GM12891 (cell line): ENCODE results near the gene C11orf91.
"Not testable (repeated sequence)": the region's sequence is repeated elsewhere in the genome, so short reads cannot be mapped to it uniquely, and the experiment has no call there.

Experiments
- DNase-seq: peaks from one replicate; pipeline ENCODE4 v3.0.0; 2011; ENCODE audit warnings: low spot score; ENCODE audit not compliant: insufficient read length
- FAIRE-seq: peaks from 2 replicates; lab custom pipeline; 2011; peaks lifted over from hg19 to GRCh38; lab: Jason Lieb, UNC
- PAX5 ChIP-seq: IDR thresholded peaks from 2 replicates; pipeline ENCODE4 v1.6.1; 2011; ENCODE audit warnings: low read length, moderate library complexity, mild to moderate bottlenecking; ENCODE audit not compliant: insufficient read depth, severe bottlenecking
- POLR2A ChIP-seq: IDR thresholded peaks from 2 replicates; pipeline ENCODE4 v1.6.1; 2011; ENCODE audit warnings: low read depth, low read length, control low read depth
- POLR2AphosphoS5 ChIP-seq: IDR thresholded peaks from 2 replicates; pipeline ENCODE4 v1.6.1; 2011; ENCODE audit warnings: low read depth, low read length, control low read depth
- POU2F2 ChIP-seq: IDR thresholded peaks from 2 replicates; pipeline ENCODE4 v1.6.1; 2011; ENCODE audit warnings: low read depth, mild to moderate bottlenecking, control low read depth, low read length, moderate library complexity
- SPI1 ChIP-seq: IDR thresholded peaks from 2 replicates; pipeline ENCODE4 v1.6.1; 2011; ENCODE audit warnings: low read depth, low read length, control low read depth
- TAF1 ChIP-seq: IDR thresholded peaks from 2 replicates; pipeline ENCODE4 v1.6.1; 2011; ENCODE audit warnings: low read depth, low read length, control low read depth

C11orf91 gene

DNA sequence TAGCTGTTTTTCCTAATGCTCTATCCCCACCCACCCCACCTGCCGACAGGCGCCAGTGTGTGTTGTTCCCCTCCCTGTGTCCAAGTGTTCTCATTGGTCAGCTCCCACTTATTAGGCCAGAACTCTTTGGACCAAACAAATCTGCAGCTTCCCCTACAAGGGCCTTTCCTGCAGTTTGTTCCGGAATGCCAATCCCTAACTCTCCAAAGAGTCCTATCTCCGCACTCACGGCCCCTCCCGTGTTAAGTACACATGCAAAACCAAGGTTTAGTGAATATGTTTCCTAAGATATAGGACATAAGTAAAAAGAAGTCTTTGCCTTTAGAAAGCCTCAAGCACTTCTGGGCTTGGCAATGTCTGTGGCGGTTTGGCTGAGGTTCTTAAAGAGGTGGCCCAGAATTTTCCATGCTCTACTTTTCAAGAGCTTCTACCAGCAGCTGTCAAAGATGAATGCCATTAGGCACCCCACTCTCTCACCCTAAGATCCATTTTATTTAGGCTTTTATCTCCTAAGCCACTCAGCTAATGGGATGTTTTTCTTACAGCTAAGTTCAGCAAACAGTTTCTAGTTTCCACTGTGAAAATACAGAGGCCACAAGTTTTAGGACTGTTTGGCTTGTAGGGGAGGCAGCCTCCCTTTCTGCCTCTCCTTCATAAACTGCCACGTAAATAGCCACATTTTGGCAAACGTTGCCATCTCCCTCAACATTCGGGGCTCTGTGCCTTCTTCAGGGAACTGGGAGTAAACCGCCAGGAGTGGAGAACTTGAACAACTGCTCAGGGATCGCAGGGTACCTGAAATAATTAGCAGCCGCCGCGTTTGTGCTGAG is 34.0 kb upstream of the C11orf91 start:
- FAIRE-seq (no peak), DNase-seq (no peak)
- TF ChIP-seq POU2F2, result no peak
- TF ChIP-seq TAF1, result no peak
- TF ChIP-seq POLR2A, result no peak
- no peak for TF ChIP-seq SPI1
- TF ChIP-seq POLR2AphosphoS5, result no peak

DNA sequence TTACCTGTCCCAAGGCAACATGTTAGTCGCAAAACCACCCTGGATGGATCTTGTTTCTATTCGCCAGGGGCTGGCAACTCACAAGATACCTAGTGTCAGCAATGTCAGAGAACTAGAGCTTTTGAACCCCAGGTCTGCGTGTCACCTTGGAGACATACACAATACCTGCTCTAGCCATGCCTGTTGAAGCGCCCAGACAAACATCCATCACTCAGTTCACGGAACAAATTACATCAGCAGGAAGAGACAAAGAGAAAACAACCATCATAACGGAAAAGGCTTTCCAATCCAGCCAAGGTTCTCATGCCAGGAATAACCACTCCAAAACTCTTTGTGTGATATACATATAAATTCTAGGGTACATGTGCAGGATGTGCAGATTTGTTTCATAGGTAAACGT is 33.4 kb upstream of the C11orf91 start:
- FAIRE-seq (no peak), DNase-seq (no peak)
- TF ChIP-seq POU2F2 (no peak), PAX5 (no peak), POLR2AphosphoS5 (no peak), POLR2A (no peak), SPI1 (no peak), TAF1 (no peak)

DNA sequence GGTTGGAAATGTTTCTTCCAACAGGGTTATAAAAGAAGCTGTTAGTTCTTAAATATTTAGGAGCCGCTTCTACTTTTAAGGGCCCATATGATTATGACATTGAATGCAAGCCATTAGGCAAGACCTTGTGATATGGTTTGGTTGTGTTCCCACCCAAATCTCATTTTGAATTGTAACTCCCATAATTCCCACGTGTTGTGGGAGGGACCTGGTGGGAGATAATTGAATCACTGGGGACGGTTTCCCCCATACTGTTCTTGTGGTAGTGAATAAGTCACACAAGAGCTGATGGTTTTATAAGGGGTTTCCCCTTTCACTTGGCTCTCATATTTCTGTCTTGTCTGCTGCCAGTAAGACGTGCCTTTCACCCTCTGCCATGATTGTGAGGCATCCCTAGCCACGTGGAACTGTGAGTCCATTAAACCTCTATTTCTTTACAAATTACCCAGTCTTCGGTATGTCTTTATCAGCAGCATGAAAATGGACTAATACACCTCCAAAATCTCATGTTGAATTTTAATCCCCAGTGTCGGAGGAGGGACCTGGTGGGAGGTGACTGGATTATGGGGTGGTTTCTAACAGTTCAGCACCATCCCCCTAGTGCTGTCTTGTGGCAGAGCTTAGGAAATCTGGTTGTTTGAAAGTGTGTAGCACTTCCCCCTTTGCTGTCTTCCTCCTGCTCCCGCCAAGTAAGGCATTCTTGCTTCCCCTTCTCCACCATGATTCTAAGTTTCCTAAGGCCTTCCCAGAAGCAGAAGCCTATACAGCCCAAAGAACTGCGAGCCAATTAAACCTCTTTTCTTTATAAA is 31.3 kb upstream of the C11orf91 start:
- FAIRE-seq, result peak; percentile 26
- no peak for DNase-seq
- no peak for TF ChIP-seq POLR2A
- TF ChIP-seq TAF1, result no peak
- TF ChIP-seq PAX5, result no peak
- peak; percentile 80 for TF ChIP-seq SPI1
- no peak for TF ChIP-seq POU2F2
- no peak for TF ChIP-seq POLR2AphosphoS5

DNA sequence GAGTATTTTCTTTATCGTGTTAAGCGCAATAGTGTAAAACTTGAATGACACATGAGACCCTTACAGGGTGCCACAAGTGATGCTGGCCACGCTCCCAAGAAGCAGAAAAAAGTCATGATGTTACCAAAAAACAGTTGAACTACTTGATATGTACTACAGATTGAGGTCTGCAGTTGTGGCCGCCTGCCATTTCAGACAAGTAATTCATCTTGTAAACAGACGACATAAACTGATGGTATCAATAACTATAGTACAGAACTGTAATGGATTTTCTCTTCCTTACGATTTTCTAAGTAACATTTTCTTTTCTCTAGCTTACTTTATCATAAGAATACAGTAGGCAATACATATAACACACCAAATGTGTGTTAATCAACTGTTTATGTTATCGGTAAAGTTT is 30.1 kb upstream of the C11orf91 start:
- DNase-seq (no peak), FAIRE-seq (no peak)
- TF ChIP-seq POLR2AphosphoS5 (no peak), POU2F2 (no peak), PAX5 (no peak), TAF1 (no peak), POLR2A (no peak), SPI1 (no peak)

DNA sequence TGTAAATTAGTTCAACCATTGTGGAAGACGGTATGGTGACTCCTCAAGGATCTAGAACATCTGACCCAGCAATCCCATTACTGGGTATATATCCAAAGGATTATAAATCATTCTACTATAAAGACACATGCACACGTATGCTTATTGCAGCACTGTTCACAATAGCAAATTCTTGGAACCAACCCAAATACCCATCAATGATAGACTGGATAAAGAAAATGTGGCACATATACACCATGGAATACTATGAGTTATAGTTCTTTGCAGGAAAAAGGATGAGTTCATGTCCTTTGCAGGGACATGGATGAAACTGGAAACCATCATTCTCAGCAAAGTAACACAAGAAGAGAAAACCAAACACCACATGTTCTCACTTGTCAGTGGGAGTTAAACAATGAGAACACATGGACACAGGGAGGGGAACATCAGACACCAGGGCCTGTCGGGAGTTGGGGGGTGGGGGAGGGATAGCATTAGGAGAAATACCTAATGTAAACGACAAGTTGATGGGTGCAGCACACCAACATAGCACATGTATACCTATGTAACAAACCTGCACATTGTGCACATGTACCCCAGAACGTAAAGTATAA is 28.5 kb upstream of the C11orf91 start:
- not testable (repeated sequence) for DNase-seq, FAIRE-seq

DNA sequence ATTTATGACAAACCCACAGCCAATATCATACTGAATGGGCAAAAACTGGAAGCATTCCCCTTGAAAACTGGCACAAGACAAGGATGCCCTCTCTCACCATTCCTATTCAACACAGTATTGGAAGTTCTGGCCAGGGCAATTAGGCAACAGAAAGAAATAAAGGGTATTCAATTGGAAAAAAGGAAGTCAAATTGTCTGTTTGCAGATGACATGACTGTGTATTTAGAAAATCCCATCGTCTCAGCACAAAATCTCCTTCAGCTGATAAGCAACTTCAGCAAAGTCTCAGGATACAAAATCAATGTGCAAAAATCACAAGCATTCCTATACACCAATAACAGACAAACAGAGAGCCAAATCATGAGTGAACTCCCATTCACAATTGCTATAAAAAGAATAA is 26.9 kb upstream of the C11orf91 start:
- not testable (repeated sequence) for DNase-seq, FAIRE-seq

DNA sequence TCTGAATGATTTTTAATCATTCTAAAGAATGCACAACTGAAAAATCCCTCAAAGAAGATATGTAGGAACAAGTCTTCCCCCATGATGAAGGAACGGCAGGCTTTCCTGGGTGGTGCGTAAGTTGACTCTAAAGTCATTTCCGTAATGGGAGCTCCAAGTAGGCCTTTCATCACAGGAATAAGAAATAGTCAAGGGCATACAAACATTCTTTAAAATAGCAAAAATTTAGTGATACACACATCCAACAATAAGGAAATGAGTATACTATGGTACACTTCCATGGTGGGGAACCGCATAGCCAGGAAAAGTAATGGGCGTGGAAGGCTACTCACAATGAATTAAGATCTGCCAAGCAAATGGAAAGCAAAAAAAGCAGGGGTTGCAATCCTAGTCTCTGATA is 24.9 kb upstream of the C11orf91 start:
- DNase-seq (no peak), FAIRE-seq (no peak)
- TF ChIP-seq PAX5, result no peak
- TF ChIP-seq POLR2A, result no peak
- TF ChIP-seq POU2F2, result no peak
- no peak for TF ChIP-seq SPI1
- no peak for TF ChIP-seq POLR2AphosphoS5
- TF ChIP-seq TAF1, result no peak

DNA sequence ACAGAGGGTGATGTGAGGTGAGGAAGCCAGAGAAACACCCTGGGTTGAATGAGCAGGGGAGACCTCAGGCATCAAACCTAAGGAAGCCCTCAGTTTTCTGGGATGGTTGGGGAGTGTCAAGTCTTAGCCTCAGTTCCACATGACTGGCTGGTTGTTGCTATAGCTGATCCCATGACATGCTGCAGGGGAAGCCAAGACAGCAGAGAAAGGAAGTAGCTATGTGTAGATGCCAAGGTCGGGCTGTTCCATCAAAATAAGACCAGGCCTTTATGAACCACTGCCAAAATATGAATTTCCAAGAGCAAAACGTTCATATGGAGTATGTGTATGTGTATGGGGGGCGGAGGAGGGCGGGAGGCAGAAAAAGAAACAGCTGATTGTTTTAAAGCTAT is 24.0 kb upstream of the C11orf91 start:
- TF ChIP-seq PAX5, result no peak
- no peak for TF ChIP-seq POLR2A
- TF ChIP-seq TAF1, result no peak
- no peak for TF ChIP-seq POLR2AphosphoS5
- FAIRE-seq, result no peak
- no peak for DNase-seq

DNA sequence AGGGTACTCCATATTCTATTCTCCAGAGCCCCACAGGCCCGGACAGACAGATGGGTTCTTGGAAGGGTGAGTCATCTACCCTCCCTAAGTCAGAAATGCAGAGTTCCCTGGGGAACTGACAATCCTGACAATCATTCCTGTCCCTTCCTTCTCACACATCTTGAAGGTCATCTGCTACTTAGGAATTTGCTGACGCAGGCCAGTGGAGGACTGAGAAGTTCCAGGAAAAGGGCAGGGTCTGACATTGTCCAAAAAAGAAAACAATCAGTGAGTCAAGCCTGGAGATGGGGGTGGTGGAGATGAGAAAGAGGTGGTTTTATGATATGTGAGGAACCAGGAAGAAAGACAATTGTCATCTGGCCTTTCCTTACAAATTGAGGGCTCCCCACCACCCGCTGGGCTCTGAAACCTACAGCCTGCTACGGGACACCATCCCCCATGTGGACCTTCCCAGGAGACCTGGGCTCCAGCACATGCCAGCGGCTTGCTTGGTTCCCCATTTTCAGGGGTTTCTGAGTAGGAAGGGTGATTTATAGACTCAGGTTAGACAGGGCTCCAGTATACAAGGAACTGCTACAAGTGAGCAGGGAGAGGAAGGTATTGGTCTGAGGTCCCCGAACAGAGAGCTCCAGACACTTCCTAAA is 22.7 kb upstream of the C11orf91 start:
- FAIRE-seq (no peak), DNase-seq (no peak)
- TF ChIP-seq POLR2AphosphoS5, result no peak
- TF ChIP-seq PAX5, result no peak
- TF ChIP-seq TAF1, result no peak
- no peak for TF ChIP-seq POU2F2
- TF ChIP-seq SPI1, result no peak
- no peak for TF ChIP-seq POLR2A
